ENCODE results near the gene CXCR4.
"Not testable (repeated sequence)": the region's sequence is repeated elsewhere in the genome, so short reads cannot be mapped to it uniquely, and the experiment has no call there.

Gene CXCR4

GRCh38 chr2:136115183-136115761, 2.7 kb downstream of the CXCR4 start:
- no peak for DNase-seq (ENCODE audit: low read depth)

GRCh38 chr2:136114382-136114781, 3.6 kb downstream of the CXCR4 start:
- no peak for DNase-seq (ENCODE audit: low read depth)

GRCh38 chr2:136113209-136113971, 4.6 kb downstream of the CXCR4 start:
- no peak for DNase-seq (ENCODE audit: low read depth)

- DNase-seq (ENCODE audit: low read depth), result no peak
Observed at GRCh38 chr2:136112317-136113208, 5.4 kb downstream of the CXCR4 start.

- DNase-seq (ENCODE audit: low read depth), result no peak
Observed at GRCh38 chr2:136111711-136112110, 6.2 kb downstream of the CXCR4 start.

- DNase-seq (ENCODE audit: low read depth), result no peak
Observed at GRCh38 chr2:136110526-136110925, 7.4 kb downstream of the CXCR4 start.

GRCh38 chr2:136108463-136108862, 9.5 kb downstream of the CXCR4 start:
- no peak for DNase-seq (ENCODE audit: low read depth)

GRCh38 chr2:136107051-136108033, 10.6 kb downstream of the CXCR4 start:
- no peak for DNase-seq (ENCODE audit: low read depth)

GRCh38 chr2:136106505-136106904, 11.4 kb downstream of the CXCR4 start:
- DNase-seq (ENCODE audit: low read depth), result no peak

- no peak for DNase-seq (ENCODE audit: low read depth)
Observed at GRCh38 chr2:136104977-136105376, 13.0 kb downstream of the CXCR4 start.

- no peak for DNase-seq (ENCODE audit: low read depth)
Observed at GRCh38 chr2:136101042-136101441, 16.9 kb downstream of the CXCR4 start.

GRCh38 chr2:136098441-136098840, 19.5 kb downstream of the CXCR4 start:
- no peak for DNase-seq (ENCODE audit: low read depth)

- DNase-seq (ENCODE audit: low read depth), result no peak
Observed at GRCh38 chr2:136093583-136093982, 24.4 kb downstream of the CXCR4 start.

- DNase-seq (ENCODE audit: low read depth), result no peak
Observed at GRCh38 chr2:136091899-136092298, 26.1 kb downstream of the CXCR4 start.

- not testable (repeated sequence) for DNase-seq (ENCODE audit: low read depth)
Observed at GRCh38 chr2:136087901-136088460, 30.0 kb downstream of the CXCR4 start.

- DNase-seq (ENCODE audit: low read depth), result no peak
Observed at GRCh38 chr2:136086253-136087016, 31.5 kb downstream of the CXCR4 start.

GRCh38 chr2:136085453-136086209, 32.3 kb downstream of the CXCR4 start:
- no peak for DNase-seq (ENCODE audit: low read depth)

- no peak for DNase-seq (ENCODE audit: low read depth)
Observed at GRCh38 chr2:136081582-136082210, 36.3 kb downstream of the CXCR4 start.

GRCh38 chr2:136080114-136080513, 37.8 kb downstream of the CXCR4 start:
- no peak for DNase-seq (ENCODE audit: low read depth)

Data from stimulated activated CD8-positive, alpha-beta memory T cell treated with anti-CD3 and anti-CD28 coated beads, Interleukin-4, amount 100 ng/mL, for 24 hours (primary cell).